Skeletal muscle cell (primary cell): ENCODE data around the gene LKAAEAR1.
"Not testable (repeated sequence)": the region's sequence is repeated elsewhere in the genome, so short reads cannot be mapped to it uniquely, and the experiment has no call there.

ENCODE experiments used
- DNase-seq: peaks from one replicate; pipeline ENCODE4 v3.0.0-alpha.2; 2010; ENCODE audit warnings: low read depth
- H3K4me3 ChIP-seq: 2 replicates; pipeline ENCODE4 v1.5.1; 2011; ENCODE audit warnings: low read depth, mild to moderate bottlenecking, control low read depth, low read length, moderate library complexity

LKAAEAR1 gene, protein sequence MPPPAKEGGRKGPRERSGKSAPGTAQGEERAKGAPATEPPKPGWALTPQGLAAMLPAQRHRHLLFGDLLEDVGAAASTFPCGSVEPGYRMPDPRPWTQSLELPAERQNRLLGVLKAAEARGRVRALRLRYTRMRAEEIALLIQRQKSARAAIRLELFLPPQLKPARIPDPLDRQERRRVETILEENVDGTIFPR

GRCh38 chr20:64083804-64084684, at the start of gene LKAAEAR1:
TSS of gene LKAAEAR1 (minus strand) at chr20:64084398. CDS start at chr20:64084219, 179 bp downstream.
- H3K4me3 ChIP-seq = peak within 1 kb of the TSS; percentile 54
- no peak for DNase-seq

GRCh38 chr20:64131406-64131805, 47.2 kb upstream of the LKAAEAR1 start:
- DNase-seq = no peak

GRCh38 chr20:64130876-64131275, 46.7 kb upstream of the LKAAEAR1 start:
- no peak overlapping the region for H3K4me3 ChIP-seq
- no peak for DNase-seq

More at GRCh38 chr20:64131406-64131805, 47.2 kb upstream of the LKAAEAR1 start:
- no peak overlapping the region for H3K4me3 ChIP-seq

GRCh38 chr20:64130271-64130670, 46.1 kb upstream of the LKAAEAR1 start:
- H3K4me3 ChIP-seq = no peak overlapping the region
- DNase-seq = no peak

DNA sequence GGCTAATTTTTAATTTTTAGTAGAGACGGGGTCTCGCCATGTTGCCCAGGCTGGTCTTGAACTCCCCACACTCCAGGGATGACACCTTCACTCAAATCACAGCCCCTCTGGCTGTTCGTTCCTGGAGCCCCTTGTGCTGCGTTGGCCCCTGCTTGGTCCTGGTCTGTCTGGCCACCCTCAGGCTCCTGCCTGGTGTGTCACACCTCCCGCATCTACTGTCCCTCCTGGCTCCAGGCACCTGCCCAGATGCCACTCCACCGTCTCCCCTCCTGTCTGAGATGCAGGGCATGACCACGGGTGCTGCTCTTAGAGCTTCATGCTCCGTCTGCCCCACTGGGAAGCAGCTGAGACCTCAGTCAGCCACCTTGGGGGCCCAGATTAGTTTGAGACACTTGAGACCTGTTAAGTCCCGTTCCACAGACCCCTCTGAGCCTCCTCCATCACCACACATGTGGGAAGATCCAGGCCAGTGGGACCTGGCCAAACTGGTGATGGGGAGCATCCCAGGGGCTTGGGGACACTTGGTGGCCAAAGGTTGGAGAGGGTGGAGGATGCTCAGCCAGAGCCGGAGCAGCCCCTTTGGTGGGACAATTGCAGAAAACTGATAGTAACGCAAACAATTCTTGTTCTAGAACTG, 45.1 kb upstream of the LKAAEAR1 start:
- H3K4me3 ChIP-seq = no peak overlapping the region
- no peak for DNase-seq

GRCh38 chr20:64123517-64123916, 39.3 kb upstream of the LKAAEAR1 start:
- H3K4me3 ChIP-seq, DNase-seq: not testable (repeated sequence)

DNA sequence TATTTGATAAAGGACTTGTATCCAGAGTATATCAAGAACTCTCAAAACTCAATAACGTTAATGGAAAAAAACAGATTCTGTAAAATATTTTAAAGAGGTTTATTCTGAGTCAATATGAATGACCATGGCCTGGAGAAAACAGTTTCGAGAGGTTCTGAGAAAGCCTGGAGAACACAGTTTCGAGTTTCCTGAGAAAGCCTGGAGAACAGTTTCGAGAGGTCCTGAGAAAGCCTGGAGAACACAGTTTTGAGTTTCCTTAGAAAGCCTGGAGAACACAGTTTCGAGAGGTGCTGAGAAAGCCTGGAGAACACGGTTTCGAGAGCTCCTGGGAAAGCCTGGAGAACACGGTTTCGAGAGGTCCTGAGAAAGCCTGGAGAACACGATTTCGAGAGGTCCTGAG, 38.7 kb upstream of the LKAAEAR1 start:
- H3K4me3 ChIP-seq, DNase-seq: not testable (repeated sequence)

DNA sequence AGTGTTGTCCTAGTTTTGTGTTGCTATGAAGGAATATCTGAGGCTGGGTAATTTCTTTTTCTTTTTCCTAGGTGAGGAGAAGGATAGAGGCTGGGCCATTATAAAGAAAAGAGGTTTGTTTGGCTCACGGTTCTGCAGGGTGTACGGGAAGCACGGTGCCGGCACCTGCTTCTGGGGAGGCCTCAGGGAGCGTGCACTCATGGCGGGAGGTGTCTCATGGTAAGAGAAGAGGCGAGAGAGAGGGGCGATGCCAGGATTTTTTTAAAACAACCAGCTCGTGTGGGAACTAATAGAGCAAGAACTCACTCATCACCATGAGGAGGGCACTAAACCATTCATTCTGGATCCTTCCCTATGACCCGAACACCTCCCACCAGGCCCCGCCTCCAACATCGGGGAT, 37.4 kb upstream of the LKAAEAR1 start:
- H3K4me3 ChIP-seq = no peak overlapping the region
- no peak for DNase-seq

GRCh38 chr20:64119681-64120341, 35.6 kb upstream of the LKAAEAR1 start:
- DNase-seq = no peak
- peak overlapping the region; percentile 22 for H3K4me3 ChIP-seq

DNA sequence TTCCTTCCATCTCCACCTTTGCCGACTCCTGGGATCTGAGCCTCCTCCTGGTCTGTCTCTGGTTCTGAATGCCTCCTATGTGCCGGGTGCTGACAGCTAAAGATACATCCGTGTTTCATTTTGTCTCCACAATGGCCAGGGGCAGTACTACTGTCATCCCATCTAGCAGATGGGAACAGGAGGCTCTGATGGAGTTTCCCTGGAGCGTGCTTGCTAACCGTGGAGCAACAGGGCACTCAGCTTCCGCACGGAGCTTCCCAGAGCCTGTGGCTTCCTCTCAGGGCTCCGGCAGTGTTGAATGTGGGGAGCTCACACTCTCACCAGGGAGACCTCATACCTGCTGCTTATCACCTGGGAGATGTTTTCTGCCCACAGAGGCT, 35.1 kb upstream of the LKAAEAR1 start:
- no peak for DNase-seq

GRCh38 chr20:64117432-64117777, 33.2 kb upstream of the LKAAEAR1 start:
- DNase-seq, H3K4me3 ChIP-seq: not testable (repeated sequence)

More for the DNA sequence above, 35.1 kb upstream of the LKAAEAR1 start:
- no peak overlapping the region for H3K4me3 ChIP-seq

GRCh38 chr20:64116541-64117431, 32.6 kb upstream of the LKAAEAR1 start:
- no peak overlapping the region for H3K4me3 ChIP-seq
- no peak for DNase-seq

DNA sequence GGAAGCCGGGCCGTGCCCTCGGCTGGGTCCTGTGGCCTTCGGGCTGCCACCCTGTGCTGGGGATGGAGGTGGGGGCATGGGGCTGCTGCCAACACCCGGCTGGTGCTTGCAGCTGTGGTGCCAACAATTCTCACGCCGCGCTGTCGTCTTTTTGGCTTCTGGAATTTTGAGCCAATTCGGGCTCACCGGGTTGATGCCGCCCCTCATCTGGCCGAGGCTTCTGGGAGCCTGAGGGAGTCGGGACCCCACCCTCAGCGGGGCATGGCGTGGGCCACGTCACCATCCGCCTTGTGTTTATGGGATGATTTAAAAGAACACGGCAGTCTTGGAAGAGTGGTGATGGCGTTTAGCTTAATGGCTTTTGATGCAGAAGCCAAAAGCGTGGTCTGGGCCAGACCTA, 31.8 kb upstream of the LKAAEAR1 start:
- H3K4me3 ChIP-seq = no peak overlapping the region
- DNase-seq = no peak

- DNase-seq = no peak
- no peak overlapping the region for H3K4me3 ChIP-seq
Observed at GRCh38 chr20:64115171-64115911, 31.1 kb upstream of the LKAAEAR1 start.

GRCh38 chr20:64114356-64114971, 30.3 kb upstream of the LKAAEAR1 start:
- H3K4me3 ChIP-seq = no peak overlapping the region
- DNase-seq = no peak

DNA sequence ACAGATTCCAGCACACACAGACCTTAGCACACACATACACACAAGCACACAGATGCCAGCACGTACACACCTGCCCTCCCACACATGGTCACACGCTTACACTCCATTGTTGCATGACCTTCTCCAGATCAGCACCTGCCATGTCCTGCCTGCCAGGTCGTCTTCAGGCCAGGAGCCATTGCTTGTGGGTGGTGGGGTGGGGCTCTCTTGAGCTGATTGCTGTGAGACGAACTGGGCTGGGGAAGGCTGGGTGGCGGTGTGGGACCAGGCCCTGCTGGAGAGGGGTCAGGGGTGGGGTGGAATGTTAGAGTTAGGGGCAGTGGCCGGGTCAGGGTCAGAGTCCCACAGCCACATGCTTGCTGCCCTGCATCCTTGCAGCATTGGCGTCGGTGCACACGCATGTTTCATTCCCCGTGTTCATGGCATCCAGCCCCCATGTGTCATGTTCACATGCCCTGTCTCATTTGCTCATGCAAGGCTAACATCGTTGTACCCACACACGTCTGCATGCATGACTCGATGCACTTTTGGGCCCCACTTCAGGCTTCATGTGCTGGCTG, 29.7 kb upstream of the LKAAEAR1 start:
- no peak overlapping the region for H3K4me3 ChIP-seq
- no peak for DNase-seq

- no peak for DNase-seq
- H3K4me3 ChIP-seq = no peak overlapping the region
Observed at GRCh38 chr20:64113444-64113775, 29.2 kb upstream of the LKAAEAR1 start.
